ENCODE data around the gene ARHGEF3. TPM values are rescaled to one million over a fixed set of nuclear protein-coding genes. Genes with fewer than 3 reads are reported as not detected.
A peak's percentile ranks its signal among the peaks of the same experiment; 100 is the strongest.

ARHGEF3 gene
- total and polyA plus RNA-seq, 5 experiments from 2014 or later: 95.3 to 123 (median 101) TPM

- ATAC-seq (no peak), DNase-seq (no peak)
- Mint-ChIP-seq H3K36me3 (peaks cover 0 to 9% (median 0%) of the 10 kb centered on the region in 3 donors), H3K27me3 (no peaks in the 10 kb centered on the region), H3K4me3 (peak overlapping the region; percentile 76 to 95 (median 90)), H3K4me1 (peaks cover 14 to 45% (median 26%) of the 10 kb centered on the region in 4 donors), H3K27ac (peak overlapping the region; percentile 61 to 94 (median 88)), H3K9me3 (no peaks in the 10 kb centered on the region)
- POLR2A ChIA-PET: interaction anchor here (0.6 to 8.5 kb wide), 17 partner anchors 10 to 246 kb away, joined by 3 to 278 read pairs (median 26); no protein-coding TSS in a partner anchor
Measured at GRCh38 chr3:56802378-56802745, 613 bp upstream of the ARHGEF3 start.

GRCh38 chr3:56800832-56801661, 702 bp downstream of the ARHGEF3 start:
- peaks cover 19 to 58% (median 39%) of the 10 kb centered on the region in 4 donors for H3K4me1 Mint-ChIP-seq
- no peaks in the 10 kb centered on the region for H3K27me3 Mint-ChIP-seq
- ATAC-seq (peak; percentile 38 to 42), DNase-seq (peak in 5 of 10 donors; percentile 32 to 63 (median 55))
- H3K9me3 Mint-ChIP-seq: no peaks in the 10 kb centered on the region
- H3K4me3 Mint-ChIP-seq: peak overlapping the region; percentile 91 to 100 (median 96)
- peaks cover 2 to 9% (median 2%) of the 10 kb centered on the region in 3 donors for H3K36me3 Mint-ChIP-seq
- H3K27ac Mint-ChIP-seq: peak overlapping the region; percentile 79 to 96 (median 91)
- POLR2A ChIA-PET: interaction anchor here (0.9 to 8.5 kb wide), 34 partner anchors 9 to 187 kb away, joined by 3 to 278 read pairs (median 8); partner anchors contain the start of gene TASOR

GRCh38 chr3:56800130-56800831, 1.5 kb downstream of the ARHGEF3 start:
- peak; percentile 60 to 61 for ATAC-seq
- peak overlapping the region; percentile 79 to 96 (median 91) for H3K27ac Mint-ChIP-seq
- POLR2A ChIA-PET: interaction anchor here (0.9 to 8.5 kb wide), 35 partner anchors 8 to 243 kb away, joined by 3 to 278 read pairs (median 7); partner anchors contain the start of genes CCDC66 and TASOR

GRCh38 chr3:56799251-56799882, 2.4 kb downstream of the ARHGEF3 start:
- ATAC-seq: peak; percentile 7 to 11
- H3K27me3 Mint-ChIP-seq: no peaks in the 10 kb centered on the region
- peak overlapping the region; percentile 79 to 98 (median 96) for H3K27ac Mint-ChIP-seq
- peak in 3 of 10 donors; percentile 81 to 82 (median 81) for DNase-seq
- peak overlapping the region; percentile 72 to 100 (median 96) for H3K4me3 Mint-ChIP-seq
- H3K4me1 Mint-ChIP-seq: peaks cover 20 to 75% (median 55%) of the 10 kb centered on the region in 4 donors
- no peaks in the 10 kb centered on the region for H3K9me3 Mint-ChIP-seq
- peaks cover 7 to 11% (median 9%) of the 10 kb centered on the region in 3 donors for H3K36me3 Mint-ChIP-seq
- POLR2A ChIA-PET: interaction anchor here (0.9 to 8.5 kb wide), 29 partner anchors 14 to 242 kb away, joined by 3 to 278 read pairs (median 8); partner anchors contain the start of genes CCDC66 and TASOR

More at GRCh38 chr3:56800130-56800831, 1.5 kb downstream of the ARHGEF3 start:
- Mint-ChIP-seq H3K9me3 (no peaks in the 10 kb centered on the region), H3K4me1 (peaks cover 17 to 66% (median 47%) of the 10 kb centered on the region in 4 donors), H3K27me3 (no peaks in the 10 kb centered on the region), H3K36me3 (peaks cover 3 to 9% (median 5%) of the 10 kb centered on the region in 3 donors), H3K4me3 (peak overlapping the region; percentile 91 to 100 (median 96))
- DNase-seq: peak; percentile 43 to 85 (median 66)

GRCh38 chr3:56796996-56797395, 4.8 kb downstream of the ARHGEF3 start:
- POLR2A ChIA-PET: interaction anchor here (1.1 to 8.5 kb wide), 7 partner anchors 12 to 119 kb away, joined by 5 to 278 read pairs (median 69); partner anchors contain the start of gene TASOR
- Mint-ChIP-seq H3K27ac (peak overlapping the region; percentile 72 to 97 (median 88)), H3K4me1 (peaks cover 28 to 84% (median 64%) of the 10 kb centered on the region in 4 donors), H3K4me3 (peak overlapping the region; percentile 74 to 100 (median 93)), H3K9me3 (no peaks in the 10 kb centered on the region), H3K36me3 (peaks cover 13 to 26% (median 13%) of the 10 kb centered on the region in 3 donors), H3K27me3 (no peaks in the 10 kb centered on the region)
- DNase-seq (no peak), ATAC-seq (no peak)

- DNase-seq: no peak
- Mint-ChIP-seq H3K36me3 (peaks cover 8 to 26% (median 13%) of the 10 kb centered on the region in 3 donors), H3K4me3 (peak overlapping the region; percentile 74 to 100 (median 93)), H3K27ac (peak overlapping the region; percentile 87 to 97 (median 89)), H3K4me1 (peaks cover 30 to 92% (median 71%) of the 10 kb centered on the region in 4 donors), H3K27me3 (no peaks in the 10 kb centered on the region), H3K9me3 (no peaks in the 10 kb centered on the region)
- ATAC-seq: no peak
- POLR2A ChIA-PET: interaction anchor here (6.7 to 8.5 kb wide), 3 partner anchors 11 to 92 kb away, joined by 107 to 278 read pairs (median 145); no protein-coding TSS in a partner anchor
Measured at GRCh38 chr3:56796202-56796601, 5.5 kb downstream of the ARHGEF3 start.

- H3K4me3 Mint-ChIP-seq: peak overlapping the region; percentile 26 to 99 (median 86)
- no peaks in the 10 kb centered on the region for H3K9me3 Mint-ChIP-seq
- peaks cover 33 to 94% (median 75%) of the 10 kb centered on the region in 4 donors for H3K4me1 Mint-ChIP-seq
- POLR2A ChIA-PET: interaction anchor here (6.7 to 8.5 kb wide), 2 partner anchors 11 to 42 kb away, joined by 145 to 278 read pairs; no protein-coding TSS in a partner anchor
- H3K36me3 Mint-ChIP-seq: peaks cover 7 to 26% (median 13%) of the 10 kb centered on the region in 3 donors
- no peak for DNase-seq
- H3K27me3 Mint-ChIP-seq: no peaks in the 10 kb centered on the region
- H3K27ac Mint-ChIP-seq: peak overlapping the region; percentile 87 to 97 (median 89)
- no peak for ATAC-seq
Measured at GRCh38 chr3:56795829-56796185, 5.9 kb downstream of the ARHGEF3 start.

- ATAC-seq (no peak), DNase-seq (no peak)
- peaks cover 37 to 94% (median 78%) of the 10 kb centered on the region in 4 donors for H3K4me1 Mint-ChIP-seq
- H3K27ac Mint-ChIP-seq: peak overlapping the region; percentile 87 to 97 (median 89)
- H3K9me3 Mint-ChIP-seq: no peaks in the 10 kb centered on the region
- POLR2A ChIA-PET: interaction anchor here (0.7 to 8.5 kb wide), 2 partner anchors 10 to 92 kb away, joined by 6 to 278 read pairs; no protein-coding TSS in a partner anchor
- H3K27me3 Mint-ChIP-seq: no peaks in the 10 kb centered on the region
- H3K4me3 Mint-ChIP-seq: peak overlapping the region; percentile 16 to 99 (median 84)
- H3K36me3 Mint-ChIP-seq: peaks cover 4 to 26% (median 13%) of the 10 kb centered on the region in 3 donors
Measured at GRCh38 chr3:56795097-56795828, 6.5 kb downstream of the ARHGEF3 start.

GRCh38 chr3:56792193-56792592, 9.6 kb downstream of the ARHGEF3 start:
- Mint-ChIP-seq H3K27ac (peak overlapping the region in 9 of 10 donors; percentile 74 to 97 (median 93)), H3K4me3 (peak overlapping the region; percentile 6 to 80 (median 47)), H3K36me3 (peaks cover 4 to 26% (median 13%) of the 10 kb centered on the region in 3 donors), H3K4me1 (peaks cover 42 to 97% (median 91%) of the 10 kb centered on the region in 4 donors), H3K27me3 (no peaks in the 10 kb centered on the region), H3K9me3 (no peaks in the 10 kb centered on the region)
- ATAC-seq: no peak
- POLR2A ChIA-PET: interaction anchor here (0.8 to 4.1 kb wide), 3 partner anchors 8 to 37 kb away, joined by 4 to 20 read pairs (median 7); no protein-coding TSS in a partner anchor
- DNase-seq: no peak

GRCh38 chr3:56790016-56790821, 11.5 kb downstream of the ARHGEF3 start:
- Mint-ChIP-seq H3K4me1 (peaks cover 45 to 97% (median 91%) of the 10 kb centered on the region in 4 donors), H3K9me3 (no peaks in the 10 kb centered on the region), H3K4me3 (peak overlapping the region; percentile 43 to 80 (median 74)), H3K27me3 (no peaks in the 10 kb centered on the region), H3K27ac (peak overlapping the region; percentile 88 to 97 (median 96)), H3K36me3 (peaks cover 4 to 21% (median 15%) of the 10 kb centered on the region in 3 donors)
- POLR2A ChIA-PET: interaction anchor here (0.5 to 12.7 kb wide), 14 partner anchors 8 to 233 kb away, joined by 3 to 278 read pairs (median 6); partner anchors contain the start of genes ARHGEF3 and CCDC66
- ATAC-seq (peak; percentile 67 to 78), DNase-seq (peak in 6 of 10 donors; percentile 19 to 65 (median 44))
